Measurements from ENCODE around the gene ADAMTSL1.

The ADAMTSL1 gene

DNA sequence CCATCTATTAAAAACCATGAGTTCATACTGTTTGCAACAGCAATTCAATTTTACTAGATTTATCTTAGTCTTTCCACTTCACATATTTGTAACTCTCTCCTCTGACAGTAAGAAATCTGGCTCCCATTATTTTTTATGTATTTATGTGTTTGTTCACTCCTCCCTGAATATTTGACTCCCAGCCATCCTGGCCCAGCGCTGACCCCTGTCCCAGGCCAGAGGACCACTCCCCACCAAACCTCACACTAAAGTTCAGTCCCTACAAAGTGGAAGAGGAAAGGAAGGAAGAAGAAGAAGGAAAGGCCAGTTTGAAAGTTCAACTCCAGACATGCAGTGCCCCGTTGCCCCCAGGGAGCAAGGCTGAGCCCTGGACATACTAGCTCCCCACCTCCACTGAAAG, 271.8 kb downstream of the ADAMTSL1 start:
- no peak overlapping the region for H3K27ac Mint-ChIP-seq
- H3K27me3 Mint-ChIP-seq = no peaks in the 10 kb centered on the region
- no peak overlapping the region for H3K4me3 Mint-ChIP-seq
- ATAC-seq (no peak), DNase-seq (no peak)
- no peaks in the 10 kb centered on the region for H3K9me3 Mint-ChIP-seq
- H3K4me1 Mint-ChIP-seq = no peaks in the 10 kb centered on the region

- Mint-ChIP-seq H3K9me3 (no peaks in the 10 kb centered on the region), H3K27me3 (no peaks in the 10 kb centered on the region), H3K4me3 (no peak overlapping the region), H3K4me1 (no peaks in the 10 kb centered on the region), H3K27ac (no peak overlapping the region)
- DNase-seq (no peak), ATAC-seq (no peak)
Measured at GRCh38 chr9:18746631-18747030, 272.7 kb downstream of the ADAMTSL1 start.

DNA sequence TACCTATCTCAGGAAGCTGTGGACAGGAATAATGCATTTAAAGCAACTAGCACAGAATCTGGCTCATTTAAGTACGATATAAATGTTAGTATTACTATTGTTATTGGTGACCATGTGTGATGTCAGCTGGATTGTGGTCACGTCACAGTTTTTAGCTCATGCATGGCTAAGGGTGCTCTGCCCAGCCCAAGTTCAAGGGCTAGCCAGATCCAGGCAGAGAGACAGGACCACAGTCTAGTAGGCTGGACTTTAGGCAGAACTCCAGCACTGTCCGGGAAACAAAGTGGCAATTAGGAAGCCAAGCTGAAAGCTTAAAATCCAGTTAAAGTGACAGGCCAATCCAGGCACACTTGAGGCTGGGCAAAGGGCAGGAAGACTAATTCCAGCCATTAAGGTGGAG, 273.6 kb downstream of the ADAMTSL1 start:
- no peak for ATAC-seq
- Mint-ChIP-seq H3K27me3 (no peaks in the 10 kb centered on the region), H3K4me3 (no peak overlapping the region), H3K4me1 (no peaks in the 10 kb centered on the region), H3K9me3 (no peaks in the 10 kb centered on the region), H3K27ac (peak overlapping the region in 1 of 2 donors; percentile 54)
- DNase-seq = no peak

- H3K27me3 Mint-ChIP-seq = no peaks in the 10 kb centered on the region
- no peaks in the 10 kb centered on the region for H3K9me3 Mint-ChIP-seq
- ATAC-seq (no peak), DNase-seq (no peak)
- no peak overlapping the region for H3K27ac Mint-ChIP-seq
- no peaks in the 10 kb centered on the region for H3K4me1 Mint-ChIP-seq
- no peak overlapping the region for H3K4me3 Mint-ChIP-seq
Measured at GRCh38 chr9:18748251-18748701, 274.3 kb downstream of the ADAMTSL1 start.

- ATAC-seq = no peak
- no peak overlapping the region for H3K4me3 Mint-ChIP-seq
- no peaks in the 10 kb centered on the region for H3K4me1 Mint-ChIP-seq
- no peak overlapping the region for H3K27ac Mint-ChIP-seq
- DNase-seq = no peak
- no peaks in the 10 kb centered on the region for H3K9me3 Mint-ChIP-seq
- H3K27me3 Mint-ChIP-seq = no peaks in the 10 kb centered on the region
Measured at GRCh38 chr9:18749711-18750110, 275.8 kb downstream of the ADAMTSL1 start.

DNA sequence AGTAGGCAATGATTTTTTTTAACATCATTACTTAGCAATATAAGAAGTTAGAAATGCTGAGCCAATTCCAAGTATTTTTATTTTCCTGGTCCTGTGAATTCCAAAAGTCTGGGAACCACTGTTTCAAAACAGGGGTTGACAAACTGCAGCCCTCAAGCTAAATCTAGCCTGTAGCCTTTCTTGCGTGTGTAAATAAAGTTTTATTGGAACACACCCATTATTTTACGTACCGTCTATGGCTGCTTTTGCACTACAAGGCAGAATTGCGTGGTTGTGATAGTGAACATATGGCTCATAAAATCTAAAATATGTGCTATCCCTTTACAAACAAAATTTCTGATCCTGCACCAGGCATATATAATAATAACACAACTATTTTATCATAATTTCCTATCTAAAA, 280.0 kb downstream of the ADAMTSL1 start:
- Mint-ChIP-seq H3K4me3 (no peak overlapping the region), H3K27ac (no peak overlapping the region), H3K4me1 (no peaks in the 10 kb centered on the region), H3K9me3 (no peaks in the 10 kb centered on the region), H3K27me3 (peaks cover 8% of the 10 kb centered on the region)
- DNase-seq (no peak), ATAC-seq (no peak)

DNA sequence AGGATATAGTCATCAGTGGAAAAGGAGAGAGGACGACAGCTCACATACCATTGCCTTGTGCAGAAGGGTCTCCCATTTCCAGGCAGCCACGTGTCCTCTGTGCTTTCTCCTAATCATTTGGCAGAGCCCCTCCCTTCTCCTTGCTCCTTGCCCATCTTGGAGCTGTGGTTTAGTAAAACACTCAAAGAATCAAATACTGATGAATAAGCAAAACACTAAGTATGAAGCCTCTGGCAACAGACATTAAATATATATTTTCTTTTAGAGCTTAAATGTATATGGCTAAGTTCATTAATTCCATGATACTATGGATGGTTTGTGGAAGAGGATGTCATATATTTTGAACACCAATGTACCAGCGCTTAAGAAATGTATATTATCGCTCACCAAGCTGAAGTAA, 280.6 kb downstream of the ADAMTSL1 start:
- H3K9me3 Mint-ChIP-seq = no peaks in the 10 kb centered on the region

GRCh38 chr9:18755263-18755662, 281.3 kb downstream of the ADAMTSL1 start:
- no peak overlapping the region for H3K27ac Mint-ChIP-seq
- no peak for ATAC-seq
- H3K9me3 Mint-ChIP-seq = no peaks in the 10 kb centered on the region

More for the DNA sequence above, 280.6 kb downstream of the ADAMTSL1 start:
- ATAC-seq = no peak
- Mint-ChIP-seq H3K4me3 (no peak overlapping the region), H3K27ac (no peak overlapping the region), H3K4me1 (no peaks in the 10 kb centered on the region), H3K27me3 (peaks cover 8% of the 10 kb centered on the region)
- no peak for DNase-seq

DNA sequence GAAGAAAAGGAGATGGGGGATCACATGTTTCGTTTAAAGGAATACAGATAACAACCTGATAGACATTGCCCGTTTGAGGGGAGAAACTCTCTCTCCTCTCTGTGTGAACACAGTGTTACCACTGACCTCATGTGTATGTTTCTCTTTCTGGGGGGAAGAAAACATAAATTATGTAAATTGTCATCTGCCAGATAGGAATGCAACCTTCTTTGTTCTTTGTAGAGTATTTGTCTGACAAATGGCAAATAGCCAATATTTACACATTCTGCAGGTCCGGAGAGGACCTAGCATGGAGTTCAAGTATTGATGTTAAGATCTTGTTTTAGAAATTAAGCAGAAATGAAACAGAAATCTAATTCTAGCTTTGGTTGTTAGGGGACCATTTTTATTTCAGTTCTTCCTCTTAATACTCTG, 282.8 kb downstream of the ADAMTSL1 start:
- Mint-ChIP-seq H3K27me3 (peaks cover 8% of the 10 kb centered on the region), H3K4me3 (no peak overlapping the region), H3K9me3 (no peaks in the 10 kb centered on the region), H3K27ac (peak overlapping the region; percentile 14 to 16), H3K4me1 (no peaks in the 10 kb centered on the region)
- no peak for DNase-seq
- ATAC-seq = no peak

More at GRCh38 chr9:18755263-18755662, 281.3 kb downstream of the ADAMTSL1 start:
- Mint-ChIP-seq H3K4me1 (no peaks in the 10 kb centered on the region), H3K4me3 (no peak overlapping the region), H3K27me3 (peaks cover 8% of the 10 kb centered on the region)
- DNase-seq = no peak

DNA sequence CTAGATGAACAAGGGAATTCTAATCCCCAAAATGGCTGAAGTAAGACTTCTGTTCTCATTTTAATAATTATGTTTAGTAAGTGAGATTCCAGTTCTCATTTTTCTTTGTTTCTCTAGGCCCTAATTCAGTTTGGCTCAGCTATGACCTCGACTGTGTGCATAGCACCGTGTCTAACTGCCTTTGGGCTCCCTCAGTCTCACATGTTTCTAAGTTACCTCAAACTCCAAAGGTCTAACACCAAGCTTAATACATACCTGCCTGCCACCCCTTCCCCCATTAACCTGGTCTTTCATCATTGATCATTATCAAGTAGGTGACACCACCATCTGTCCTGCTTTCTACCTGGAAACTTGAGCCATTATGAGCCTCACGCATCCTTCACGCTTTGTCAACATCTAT, 285.9 kb downstream of the ADAMTSL1 start:
- H3K27me3 Mint-ChIP-seq = peaks cover 8% of the 10 kb centered on the region
- no peak overlapping the region for H3K27ac Mint-ChIP-seq
- no peaks in the 10 kb centered on the region for H3K4me1 Mint-ChIP-seq
- no peaks in the 10 kb centered on the region for H3K9me3 Mint-ChIP-seq
- DNase-seq = no peak
- H3K4me3 Mint-ChIP-seq = no peak overlapping the region
- ATAC-seq = no peak

DNA sequence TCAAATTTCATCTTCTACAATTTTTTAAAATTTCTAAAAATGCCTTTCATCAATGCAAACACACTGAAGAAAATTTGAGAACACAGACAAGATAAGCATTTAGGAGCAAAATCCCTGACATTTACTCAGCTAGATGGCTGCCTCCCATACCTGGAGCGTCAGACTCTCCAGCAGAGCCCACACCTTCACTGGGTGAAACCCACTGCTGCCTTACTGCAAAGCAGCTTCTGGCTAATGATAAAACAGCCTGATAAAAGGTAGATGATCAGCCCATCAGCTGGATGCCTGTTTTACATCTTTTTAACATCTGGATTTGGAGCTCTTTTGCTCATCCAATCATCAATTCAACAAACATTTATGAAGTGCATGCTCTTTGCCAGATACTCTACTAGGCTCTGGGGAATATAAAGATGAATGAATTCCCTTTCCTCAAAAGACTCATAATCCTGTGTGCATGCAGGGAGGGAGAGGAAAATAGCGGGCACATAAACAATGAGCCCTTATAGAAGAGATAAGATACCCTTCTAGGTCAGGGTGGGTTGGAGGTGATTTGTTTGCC, 287.9 kb downstream of the ADAMTSL1 start:
- Mint-ChIP-seq H3K27ac (no peak overlapping the region), H3K4me1 (no peaks in the 10 kb centered on the region), H3K4me3 (no peak overlapping the region), H3K9me3 (no peaks in the 10 kb centered on the region), H3K27me3 (peaks cover 22% of the 10 kb centered on the region)
- no peak for ATAC-seq
- no peak for DNase-seq

DNA sequence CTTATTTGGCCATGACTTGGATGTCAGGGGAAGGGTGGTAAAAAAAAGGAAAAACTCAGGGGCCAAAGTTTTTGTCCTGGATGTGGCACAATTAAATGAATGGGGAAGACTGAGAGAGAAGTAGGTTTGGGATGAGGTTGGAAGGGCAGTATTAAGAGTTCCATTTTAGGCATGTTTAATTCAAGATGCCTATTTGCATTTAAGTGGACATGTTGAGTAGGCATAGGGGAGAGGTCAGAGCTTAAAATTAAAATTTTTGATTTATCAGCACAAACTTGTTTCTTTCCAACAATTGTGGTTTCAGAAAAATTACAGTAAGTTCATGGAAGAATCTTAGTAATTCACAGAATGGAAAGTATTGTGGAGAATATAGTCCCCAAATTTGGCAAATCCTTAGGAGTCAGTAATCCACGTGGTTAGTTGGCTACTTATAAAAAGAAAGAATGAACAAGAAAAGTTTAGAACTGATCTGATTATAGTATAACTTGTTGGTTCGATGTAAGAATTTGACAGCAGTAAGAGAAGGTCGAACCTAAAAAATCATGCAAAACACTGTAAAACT, 293.1 kb downstream of the ADAMTSL1 start:
- DNase-seq (no peak), ATAC-seq (no peak)
- Mint-ChIP-seq H3K4me1 (no peaks in the 10 kb centered on the region), H3K9me3 (no peaks in the 10 kb centered on the region), H3K27ac (no peak overlapping the region), H3K4me3 (no peak overlapping the region), H3K27me3 (peaks cover 28% of the 10 kb centered on the region)

DNA sequence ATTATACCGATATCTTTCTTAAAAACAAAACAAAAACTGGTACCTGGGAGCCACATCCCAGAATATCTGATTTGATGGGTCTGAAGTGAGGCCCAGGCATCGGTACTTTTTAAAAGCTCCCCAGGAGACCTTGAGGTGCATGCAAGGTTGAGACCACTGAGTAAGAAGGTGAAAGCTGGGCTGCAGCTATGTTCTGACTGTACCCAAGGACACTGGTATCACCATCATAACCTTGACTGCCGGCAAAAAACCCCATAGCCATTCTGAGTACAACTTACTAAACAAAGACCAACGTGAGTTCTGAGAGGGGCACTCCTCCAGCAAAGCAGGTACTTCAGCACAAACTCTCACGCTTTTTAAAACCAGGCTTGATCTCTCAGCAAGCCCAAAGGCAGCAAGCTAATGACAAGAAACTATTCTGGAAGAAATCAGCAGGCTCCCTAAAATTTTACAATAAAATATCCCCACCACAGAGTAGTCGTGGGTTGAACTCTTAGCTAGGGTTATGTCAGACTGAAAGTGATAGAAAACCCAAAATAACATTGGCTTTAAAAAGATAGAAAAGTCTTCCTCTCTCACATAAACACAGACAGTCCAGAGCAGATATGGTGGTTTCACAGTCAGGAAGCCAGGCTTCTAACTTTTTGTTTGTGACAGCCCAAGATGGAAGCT, 295.1 kb downstream of the ADAMTSL1 start:
- H3K9me3 Mint-ChIP-seq = no peaks in the 10 kb centered on the region
- no peak overlapping the region for H3K27ac Mint-ChIP-seq
- H3K27me3 Mint-ChIP-seq = peaks cover 28% of the 10 kb centered on the region
- ATAC-seq (no peak), DNase-seq (no peak)
- H3K4me1 Mint-ChIP-seq = no peaks in the 10 kb centered on the region
- H3K4me3 Mint-ChIP-seq = no peak overlapping the region

GRCh38 chr9:18770131-18770908, 296.4 kb downstream of the ADAMTSL1 start:
- ATAC-seq (no peak), DNase-seq (no peak)
- no peak overlapping the region for H3K4me3 Mint-ChIP-seq
- H3K9me3 Mint-ChIP-seq = no peaks in the 10 kb centered on the region
- peaks cover 28% of the 10 kb centered on the region for H3K27me3 Mint-ChIP-seq
- H3K4me1 Mint-ChIP-seq = no peaks in the 10 kb centered on the region
- no peak overlapping the region for H3K27ac Mint-ChIP-seq

DNA sequence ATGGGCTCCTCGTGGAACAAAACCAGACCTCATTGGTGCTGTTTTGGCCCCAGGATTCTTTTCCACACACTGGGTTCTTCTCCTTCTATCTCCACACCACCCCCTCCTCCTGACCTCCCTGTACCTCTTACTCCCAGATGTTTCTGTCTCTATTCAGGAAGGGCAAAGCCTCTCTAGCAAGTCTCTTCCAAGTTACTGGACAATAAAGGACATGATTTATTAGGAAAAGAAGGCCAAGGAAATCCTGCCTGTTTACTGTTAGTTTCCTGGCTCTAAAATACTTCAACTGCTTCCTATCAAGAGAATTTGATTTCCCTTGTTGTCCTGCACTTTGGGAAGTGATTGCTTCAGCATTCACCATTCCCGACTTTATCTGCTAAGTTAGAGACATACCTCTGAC, 297.1 kb downstream of the ADAMTSL1 start:
- Mint-ChIP-seq H3K27me3 (peaks cover 22% of the 10 kb centered on the region), H3K4me3 (no peak overlapping the region), H3K9me3 (no peaks in the 10 kb centered on the region), H3K27ac (no peak overlapping the region), H3K4me1 (no peaks in the 10 kb centered on the region)
- DNase-seq = no peak
- no peak for ATAC-seq

- no peak overlapping the region for H3K27ac Mint-ChIP-seq
- H3K4me3 Mint-ChIP-seq = no peak overlapping the region
- no peaks in the 10 kb centered on the region for H3K9me3 Mint-ChIP-seq
- H3K4me1 Mint-ChIP-seq = no peaks in the 10 kb centered on the region
- H3K27me3 Mint-ChIP-seq = peaks cover 20% of the 10 kb centered on the region
- ATAC-seq = no peak
- DNase-seq = no peak
Measured at GRCh38 chr9:18771763-18772162, 297.8 kb downstream of the ADAMTSL1 start.
